NCI-H2196 (cell line): ENCODE measurements around the gene GNAZ.

Experiments
- DNase-seq: peaks from one replicate; lab custom pipeline; 2025; ENCODE audit not compliant: unreplicated experiment; lab: John Stamatoyannopoulos, UW

Gene GNAZ

DNA sequence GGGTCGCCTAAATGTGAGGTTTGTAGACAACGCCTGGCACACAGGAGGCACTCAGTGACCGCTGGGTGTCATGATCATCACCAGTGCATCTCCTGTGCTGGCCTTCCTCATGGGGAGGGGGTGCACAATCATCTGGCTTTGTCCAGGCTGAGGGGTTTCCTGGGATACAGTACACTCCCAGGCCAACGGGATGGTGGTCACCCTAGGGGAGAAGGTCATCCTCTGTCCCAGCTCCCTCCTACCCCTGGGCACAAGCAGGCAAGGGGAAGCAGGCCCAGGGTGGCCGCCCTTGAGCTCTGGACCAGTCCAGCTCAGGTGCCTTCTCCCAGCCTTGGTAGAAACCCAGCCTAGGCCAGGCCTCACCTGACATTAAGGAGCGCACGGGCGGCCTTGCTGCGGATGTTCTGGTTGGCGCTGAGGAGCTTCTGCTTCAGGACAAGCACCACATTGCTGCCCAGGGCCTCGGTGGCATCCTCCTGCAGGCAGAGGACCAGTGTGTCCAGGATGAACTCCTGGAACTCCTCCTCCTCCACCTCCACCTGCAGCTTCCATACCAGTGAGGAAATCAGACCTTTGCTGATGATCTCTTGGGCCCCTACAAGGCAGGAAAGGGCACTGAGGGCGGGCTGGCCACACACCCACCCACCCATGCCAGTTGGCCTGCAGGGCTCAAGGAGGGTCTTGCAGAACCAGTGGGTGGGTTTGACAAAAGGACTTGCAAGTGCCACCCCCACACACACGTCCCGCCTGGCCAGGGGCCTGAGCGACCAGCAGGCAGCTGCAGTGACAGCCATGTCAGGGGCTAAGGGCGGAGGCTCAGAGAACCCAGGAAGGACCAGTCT lies 6.6 kb upstream of the GNAZ start:
- no peak for DNase-seq

DNA sequence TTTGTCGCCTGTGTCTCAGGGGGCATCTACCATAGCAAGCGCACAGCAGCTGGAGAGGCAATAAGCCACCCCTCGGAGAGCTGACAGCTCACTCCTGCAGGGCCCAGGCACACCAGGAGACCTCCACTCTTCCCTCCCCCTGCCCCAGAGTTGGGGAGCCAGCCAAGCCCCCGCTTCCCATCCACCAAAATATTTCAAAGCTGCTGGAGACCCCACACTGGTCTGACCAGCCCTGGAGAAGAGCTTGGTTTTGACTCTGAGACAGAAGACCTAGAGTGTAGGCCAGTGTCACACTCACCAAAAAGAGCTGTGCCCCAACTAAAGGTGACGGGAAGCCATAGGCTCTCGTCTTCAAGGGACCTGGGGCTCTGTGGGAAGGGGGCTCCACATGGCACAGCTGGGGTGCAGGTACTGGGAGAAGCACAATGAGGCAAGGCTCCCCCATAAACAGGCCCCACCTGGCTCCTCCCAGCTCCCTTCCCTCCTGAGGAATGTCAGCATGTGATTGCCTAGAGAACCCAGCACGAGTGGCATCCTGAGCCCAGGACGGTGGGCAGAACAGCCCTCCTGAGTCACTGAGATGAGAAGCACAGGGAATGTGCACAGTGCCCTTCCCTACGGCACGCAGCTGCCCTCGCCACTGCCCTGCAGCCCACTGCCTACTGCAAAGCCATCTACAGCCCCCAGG lies 5.8 kb upstream of the GNAZ start:
- no peak for DNase-seq

DNA sequence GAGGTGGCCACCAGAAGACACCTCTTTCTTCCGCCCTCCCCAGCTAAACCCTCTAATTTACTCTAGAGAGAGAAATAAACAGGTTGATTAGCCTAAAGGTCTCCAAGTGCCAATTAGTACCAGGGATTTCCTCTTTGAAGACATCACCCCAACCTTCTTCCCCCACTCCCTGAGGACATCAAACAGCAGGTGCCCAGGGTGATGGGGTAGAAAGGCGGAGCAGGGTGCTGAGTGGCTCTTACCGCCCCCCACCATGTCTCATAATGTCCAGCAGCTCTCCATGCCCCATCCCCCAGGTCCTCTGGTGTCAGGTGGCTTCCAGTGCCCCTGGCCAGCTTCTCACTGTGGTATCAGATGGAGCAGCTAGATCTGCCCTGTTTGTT lies 5.3 kb upstream of the GNAZ start:
- no peak for DNase-seq

DNA sequence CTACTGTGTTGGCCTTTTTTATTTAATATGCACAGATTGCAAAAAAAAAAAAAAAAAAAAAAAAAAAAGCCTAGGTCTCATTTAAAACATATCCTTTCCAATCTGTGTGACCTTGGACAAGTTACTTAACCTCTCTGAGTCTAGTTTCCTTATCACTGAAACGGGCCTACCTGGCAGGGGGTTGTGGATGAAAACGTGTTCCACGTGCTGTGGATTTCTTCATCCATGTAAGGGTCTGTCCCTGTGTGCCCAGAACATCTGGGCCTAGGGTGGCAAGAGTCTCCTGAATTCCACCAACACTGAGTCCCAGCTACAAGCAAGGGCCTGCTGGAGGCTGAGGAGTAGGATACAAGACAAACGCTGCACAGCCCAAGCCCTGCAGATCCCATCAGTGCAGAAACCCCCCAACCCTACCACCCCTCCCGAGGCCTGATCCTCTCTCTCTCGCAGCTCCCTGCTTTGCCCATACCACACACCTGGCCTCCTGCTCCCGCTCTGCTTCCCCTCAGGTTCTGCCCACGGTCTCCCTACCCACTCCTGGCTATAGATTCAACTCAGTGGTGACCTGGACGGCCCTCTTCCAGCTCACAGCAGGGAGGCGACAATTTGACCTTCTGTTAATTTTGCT lies 4.7 kb upstream of the GNAZ start:
- no peak for DNase-seq

DNA sequence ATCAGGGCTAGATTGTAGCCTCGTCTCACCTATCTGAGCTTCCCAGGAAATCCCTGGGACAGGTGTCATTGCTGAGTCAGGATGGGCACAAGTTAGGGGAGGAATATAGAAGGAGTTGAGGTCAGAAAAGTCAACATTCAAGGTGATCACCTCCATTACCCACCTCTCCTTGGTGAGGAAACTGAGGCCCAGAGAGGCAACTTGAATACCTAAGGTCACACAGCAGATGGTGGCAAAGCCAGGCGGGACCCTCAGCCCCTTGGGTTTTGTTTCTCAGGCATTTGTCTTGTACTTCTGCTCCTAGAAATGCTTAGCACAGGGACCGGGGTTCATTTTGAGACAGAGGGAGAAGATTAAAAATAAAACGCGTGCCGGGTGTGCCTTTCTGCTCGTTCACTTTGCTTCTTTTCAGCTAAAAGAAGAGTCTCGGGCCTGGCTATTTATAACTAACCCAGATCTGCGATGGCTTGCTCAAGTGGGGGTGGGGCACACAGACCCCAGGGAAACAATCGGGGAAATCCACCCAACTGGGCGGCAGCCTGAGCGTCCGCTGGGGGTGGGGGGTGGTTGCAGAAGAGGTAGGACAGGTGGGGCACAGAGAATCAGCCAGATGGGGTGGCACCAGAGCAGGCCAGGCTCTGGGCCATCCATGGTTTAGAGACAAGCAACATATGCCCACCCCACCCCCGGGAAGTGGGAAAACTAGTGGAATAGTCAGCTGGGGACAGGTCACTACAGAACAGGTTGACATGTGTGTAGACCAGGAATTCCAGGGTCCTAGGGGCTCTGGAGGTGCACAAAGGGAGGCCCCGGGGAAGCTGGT lies 3.9 kb upstream of the GNAZ start:
- DNase-seq, result no peak

DNA sequence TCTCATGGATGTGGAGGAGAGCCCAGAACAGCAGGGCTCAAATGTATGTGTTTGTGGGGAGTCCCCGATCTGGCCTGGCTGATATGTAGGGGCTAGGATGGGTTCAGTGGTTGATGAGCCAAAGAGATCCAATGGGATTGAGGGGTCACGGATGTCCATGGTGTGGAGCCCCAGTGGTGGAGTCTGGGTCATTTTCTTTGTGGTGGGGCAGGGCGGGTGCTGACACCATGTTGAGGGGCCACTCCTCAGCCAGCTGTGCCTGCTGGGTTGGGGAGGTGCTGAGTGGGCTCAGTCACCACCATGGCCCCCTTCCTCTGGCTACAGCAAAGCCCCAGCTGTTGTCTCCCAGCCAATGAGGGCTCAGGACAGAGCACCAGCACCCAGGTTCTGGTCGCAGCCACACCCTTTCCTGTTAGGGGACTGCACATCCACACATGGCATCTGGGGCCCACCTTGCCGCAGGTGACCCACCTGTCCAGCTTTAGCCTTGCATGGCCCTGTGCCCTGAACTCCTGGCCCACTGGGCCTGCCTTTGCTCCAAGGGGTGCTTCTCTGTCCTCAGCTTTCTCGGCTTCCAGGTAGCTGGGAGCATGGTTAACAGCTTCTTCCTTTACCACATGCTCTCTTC lies 3.2 kb upstream of the GNAZ start:
- DNase-seq, result no peak

DNA sequence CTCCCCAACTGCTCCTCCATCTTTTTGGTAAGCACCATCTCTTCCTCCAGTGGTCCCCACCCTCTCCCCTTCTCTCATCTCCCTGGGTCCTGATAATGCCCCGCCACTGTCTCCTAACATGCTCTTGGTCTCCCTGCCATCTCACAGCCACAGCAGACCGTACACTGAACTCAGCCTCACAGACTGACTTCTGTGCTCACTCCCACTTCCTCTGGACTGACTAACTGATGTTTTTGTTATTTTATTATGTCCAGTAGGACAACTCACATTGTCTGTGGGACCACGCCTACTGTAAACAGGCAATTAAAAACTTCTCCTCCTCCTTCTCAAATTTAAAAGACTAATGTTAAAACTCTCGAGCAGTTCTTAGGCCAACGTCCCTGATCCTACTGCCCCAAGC lies 2.6 kb upstream of the GNAZ start:
- DNase-seq, result no peak

DNA sequence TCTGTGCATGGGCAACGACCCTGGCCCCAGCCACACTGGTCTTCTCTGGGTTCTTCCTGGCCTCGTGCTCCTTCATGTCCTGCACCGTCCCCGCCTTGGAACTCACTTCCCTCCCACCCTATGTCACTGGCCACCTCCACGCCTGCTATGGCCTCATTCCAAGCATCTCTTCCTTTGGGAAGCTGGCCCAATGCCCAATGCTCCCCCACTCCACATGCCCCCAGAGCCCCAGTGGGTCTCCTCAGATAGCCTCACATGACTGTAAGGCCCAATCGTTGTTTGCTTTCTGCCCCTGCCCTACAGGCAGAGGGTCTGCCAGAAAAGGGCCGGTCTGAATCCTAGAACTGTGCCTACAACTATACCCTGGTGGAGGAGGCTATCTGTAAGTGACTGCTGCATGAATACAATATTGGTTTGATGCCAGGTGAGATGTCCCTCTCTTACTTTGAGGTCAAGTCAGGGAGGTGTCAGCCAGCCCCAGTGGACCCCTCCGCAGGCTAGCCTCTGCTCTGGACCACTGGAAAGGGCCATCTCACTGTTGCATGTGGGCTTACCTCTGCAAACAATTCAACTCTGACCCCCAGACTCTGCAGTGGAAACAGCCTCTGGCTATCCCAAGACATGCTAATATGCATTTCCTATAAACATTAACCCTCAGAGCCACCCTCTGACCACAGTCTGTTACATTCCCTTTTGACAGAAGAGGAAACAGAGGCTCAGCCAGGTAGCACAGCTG lies 2.1 kb upstream of the GNAZ start:
- DNase-seq, result no peak

DNA sequence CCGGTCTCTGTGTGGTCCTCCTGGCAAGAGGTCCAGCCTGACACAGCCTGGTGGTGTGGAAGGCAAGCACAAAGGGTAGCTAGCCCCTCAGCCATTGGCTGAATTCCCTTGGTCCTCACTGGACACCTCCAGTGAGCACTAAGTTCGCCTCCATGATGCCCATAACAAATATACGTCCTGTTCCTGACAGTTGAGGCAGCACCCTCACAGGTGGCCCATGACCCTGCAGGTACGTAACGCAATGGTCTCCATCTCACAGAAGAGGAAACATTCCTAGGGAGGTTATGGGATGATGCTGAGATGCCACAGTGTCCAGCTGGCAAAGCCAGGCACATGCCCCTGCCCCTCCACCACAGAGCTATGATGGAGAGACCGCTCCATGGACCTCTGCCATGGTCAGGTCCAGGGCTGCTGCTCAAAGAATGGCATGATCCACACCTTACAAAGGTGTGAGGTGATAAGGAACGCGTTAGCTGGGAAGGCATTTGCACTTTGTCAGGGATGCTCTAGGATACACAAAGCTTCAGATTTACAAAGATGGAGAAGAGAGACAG lies 1.4 kb upstream of the GNAZ start:
- DNase-seq, result no peak

DNA sequence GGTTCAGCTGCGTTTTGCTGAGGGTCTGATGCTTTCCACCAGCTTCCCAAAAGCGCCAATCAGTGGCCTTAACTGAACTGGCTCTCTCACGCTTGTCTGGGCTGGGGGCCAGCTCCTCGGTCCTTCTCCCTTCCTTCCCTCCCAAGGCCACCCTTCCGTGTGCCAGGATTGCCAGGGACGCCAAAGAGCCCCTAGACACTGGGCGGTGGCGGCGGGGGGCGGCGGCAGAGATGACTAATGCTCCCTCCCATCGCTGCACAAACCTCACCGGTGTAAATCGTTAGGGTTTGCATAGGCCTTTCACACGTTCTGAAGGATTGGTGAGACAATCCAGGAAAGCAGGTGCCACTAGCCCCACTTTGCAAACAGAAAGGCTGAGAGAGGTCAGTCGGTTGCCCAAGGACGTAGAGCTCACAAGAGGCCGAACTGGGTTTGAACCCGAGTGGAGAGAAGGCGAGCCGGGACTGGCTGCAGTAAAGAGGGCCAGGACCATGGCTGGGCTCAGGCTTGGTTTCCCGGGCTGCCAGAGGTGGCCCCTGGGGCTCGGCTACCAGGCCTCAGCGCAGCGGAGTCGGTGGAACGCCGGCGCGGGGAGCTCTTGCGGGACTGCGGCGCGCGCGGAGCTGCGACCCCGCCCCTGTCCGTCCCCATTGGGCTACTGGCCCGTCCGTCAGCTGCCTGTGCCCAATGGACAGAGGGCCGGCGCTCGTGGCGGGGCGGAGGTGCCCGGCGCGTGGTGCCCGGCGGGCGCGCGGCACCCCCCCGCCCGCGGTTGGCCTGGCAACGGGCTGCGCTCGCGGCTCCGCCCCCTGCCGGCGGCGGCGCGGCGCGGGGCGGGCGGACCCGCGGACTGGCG lies 589 bp upstream of the GNAZ start:
- peak; percentile 78 for DNase-seq

DNA sequence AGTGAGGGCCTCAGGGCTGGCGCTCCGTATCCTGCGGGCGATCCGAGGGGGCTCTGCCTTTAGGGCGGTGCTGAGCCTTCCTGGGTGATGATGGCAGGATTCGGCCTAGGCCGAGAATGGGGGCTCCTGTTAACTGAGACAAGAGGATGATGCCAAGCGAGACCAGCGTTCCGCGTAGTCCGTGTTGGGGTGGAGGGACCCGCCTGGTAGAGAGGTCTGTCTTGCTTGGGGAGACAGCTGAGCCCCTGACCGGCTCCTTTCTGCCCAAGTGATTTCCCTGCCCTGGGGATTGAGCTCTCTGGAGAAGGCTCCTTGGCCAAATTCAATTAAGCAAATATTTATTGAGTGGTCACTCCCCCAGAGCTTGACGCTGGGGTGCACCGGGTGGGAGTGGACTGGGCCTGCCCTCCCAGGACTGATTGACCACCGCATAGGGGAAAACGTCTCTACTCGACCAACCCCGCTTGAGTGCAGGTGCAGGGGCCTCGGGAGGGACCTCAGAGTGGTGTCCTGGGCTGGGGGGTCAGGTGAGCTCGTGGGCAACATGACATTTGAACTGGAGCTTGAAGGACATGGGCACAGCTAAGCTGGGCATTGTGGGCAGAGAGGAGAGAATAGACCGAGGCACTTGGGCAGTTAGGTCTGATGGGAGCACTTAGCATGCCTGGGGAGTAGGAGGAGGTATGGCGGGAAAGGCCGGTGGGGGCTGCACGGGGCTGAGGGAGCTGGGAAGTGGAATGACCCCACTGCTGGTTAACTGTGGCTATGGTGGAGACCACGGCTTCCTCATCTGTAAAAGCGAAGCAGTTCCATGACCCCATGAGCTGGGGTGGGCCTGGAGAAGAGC lies 1.1 kb downstream of the GNAZ start:
- no peak for DNase-seq

DNA sequence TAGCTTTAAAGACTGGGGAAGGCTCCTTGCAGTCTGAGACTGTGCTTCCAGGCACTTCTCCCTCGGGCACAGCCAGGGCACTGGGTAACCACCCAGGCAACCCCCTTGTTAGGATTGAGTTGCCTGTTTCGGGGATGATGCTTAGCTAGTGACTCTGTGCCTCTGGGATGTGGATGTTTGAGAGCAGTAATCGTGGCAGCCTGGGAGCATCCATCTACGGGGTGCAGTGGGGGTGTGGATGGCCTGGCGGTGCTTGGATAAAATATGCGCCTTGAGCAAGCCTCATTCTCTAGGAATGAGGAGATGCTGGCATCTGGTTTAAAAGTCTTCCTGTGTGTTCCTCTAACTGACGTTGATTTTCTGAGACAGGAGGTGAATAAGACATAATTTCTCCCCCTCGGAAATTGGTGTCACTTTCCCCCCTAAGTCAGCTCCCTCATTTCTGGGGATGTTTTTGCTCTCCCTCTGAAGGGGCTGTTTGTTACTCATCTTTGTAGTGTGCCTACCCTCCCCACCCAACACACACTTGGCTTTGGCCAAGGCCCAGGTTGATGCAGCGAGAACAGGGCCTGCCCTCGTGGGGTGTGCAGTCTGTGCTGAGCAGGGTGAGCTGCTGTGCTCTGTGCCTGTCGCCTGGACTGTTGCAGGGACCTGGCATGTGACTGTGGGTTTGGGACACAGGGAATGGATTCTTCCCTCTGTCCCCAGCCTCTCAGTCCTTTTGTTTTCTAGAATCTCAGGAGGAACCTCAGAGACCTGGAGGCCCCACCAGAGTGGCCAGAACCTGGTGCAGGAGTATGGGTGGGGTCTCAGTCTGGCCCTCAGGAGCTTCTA lies 2.0 kb downstream of the GNAZ start:
- DNase-seq, result no peak

DNA sequence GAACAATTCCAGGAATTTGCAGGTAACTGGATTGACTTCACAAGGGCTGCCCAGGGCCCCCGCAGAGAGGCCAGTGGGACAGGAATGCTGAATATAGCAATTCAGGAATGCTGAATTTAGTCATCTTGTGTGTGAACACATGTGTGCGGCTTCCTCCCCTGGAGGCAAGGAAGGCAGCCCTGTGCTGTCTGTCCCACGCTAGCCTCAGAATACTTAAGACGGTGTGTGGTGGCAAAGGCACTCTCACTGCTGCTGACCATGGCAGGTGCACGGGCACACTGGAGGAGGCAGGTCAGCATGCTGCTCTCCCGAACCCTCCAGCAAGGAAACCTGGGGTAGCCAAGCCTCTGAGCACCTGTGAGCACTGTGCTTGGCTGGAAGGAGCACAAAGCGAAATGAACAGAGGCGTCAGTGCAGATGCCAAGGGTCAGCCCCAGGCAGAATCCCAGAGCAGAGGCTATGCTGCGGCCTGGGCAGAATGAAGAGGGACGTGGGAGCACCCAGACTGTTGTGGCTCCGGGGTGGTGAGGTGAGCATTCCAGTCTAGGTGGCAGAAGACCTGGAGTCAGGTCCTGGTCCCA lies 2.7 kb downstream of the GNAZ start:
- no peak for DNase-seq

DNA sequence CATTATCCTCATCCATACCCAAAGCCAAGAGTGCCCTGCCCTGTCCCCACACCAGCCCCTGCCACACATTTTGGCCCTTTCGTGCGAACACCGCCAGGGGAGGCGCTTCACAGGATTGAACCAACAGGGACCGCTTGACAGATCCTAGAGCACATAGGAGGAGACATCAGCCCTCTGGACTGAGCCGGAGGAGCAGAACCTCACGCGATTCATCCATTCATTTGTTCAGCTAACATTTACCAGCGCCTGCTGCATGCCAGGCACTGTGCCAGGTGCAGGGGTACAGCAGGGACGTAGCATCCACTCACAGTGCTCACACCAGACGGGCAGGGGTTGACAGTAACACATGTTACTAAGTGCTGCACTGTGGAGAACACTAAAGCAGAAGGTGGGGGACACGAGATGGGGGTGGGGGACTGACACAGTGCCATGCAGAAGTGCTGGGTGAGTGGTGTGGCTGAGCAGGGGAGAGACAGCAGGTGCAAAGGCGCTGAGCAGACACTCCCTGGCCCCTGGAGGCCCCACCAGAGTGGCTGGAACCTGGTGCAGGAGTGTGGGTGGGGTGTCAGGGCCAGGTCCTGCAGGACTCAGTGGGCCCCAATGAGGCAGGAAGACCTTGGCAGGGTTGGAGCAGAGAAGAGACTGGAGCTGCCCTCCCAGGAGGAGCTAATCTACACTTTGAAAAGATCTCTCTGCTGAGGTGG lies 3.4 kb downstream of the GNAZ start:
- DNase-seq, result no peak

DNA sequence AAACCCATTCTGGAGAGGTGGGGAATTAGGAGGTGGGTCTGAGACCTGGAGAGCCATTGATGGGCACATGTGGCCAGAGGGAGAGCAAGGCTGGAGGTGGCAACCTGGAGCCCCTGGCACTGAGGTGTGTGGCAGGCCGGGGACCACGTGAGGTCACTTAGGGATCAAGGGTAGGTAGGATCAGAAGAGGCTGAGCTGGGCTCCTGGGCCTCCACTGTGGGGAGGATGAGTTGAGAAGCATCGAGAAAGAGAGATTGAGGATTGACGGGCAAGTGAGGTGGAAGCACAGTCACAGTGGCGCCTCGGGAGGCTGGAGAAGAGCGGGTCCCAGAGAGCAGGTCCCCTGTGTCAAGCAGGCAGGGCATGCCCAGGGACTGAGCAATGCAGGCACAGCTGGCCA lies 4.1 kb downstream of the GNAZ start:
- no peak for DNase-seq

DNA sequence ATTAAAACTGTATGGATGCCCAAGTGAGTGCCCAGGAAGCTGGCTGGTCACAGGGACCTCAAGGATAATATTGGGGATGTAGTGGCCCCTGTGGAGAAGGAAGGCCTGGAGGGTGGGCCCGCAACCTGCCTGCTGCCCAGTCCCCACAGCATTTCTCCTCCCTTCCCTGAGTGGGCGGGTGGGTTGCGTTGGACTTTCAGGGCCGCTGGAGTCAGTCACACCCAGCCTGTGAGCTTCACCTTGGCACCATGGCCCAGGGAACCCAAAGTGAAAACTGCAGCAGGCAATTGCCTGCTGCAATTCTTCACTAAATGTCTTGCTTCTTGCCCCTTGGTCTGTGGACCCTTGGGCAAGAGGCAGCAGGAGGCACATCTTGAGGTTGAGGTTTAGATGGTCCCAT lies 4.7 kb downstream of the GNAZ start:
- DNase-seq, result no peak
